ENCODE data around the gene MEIS2.

DNA sequence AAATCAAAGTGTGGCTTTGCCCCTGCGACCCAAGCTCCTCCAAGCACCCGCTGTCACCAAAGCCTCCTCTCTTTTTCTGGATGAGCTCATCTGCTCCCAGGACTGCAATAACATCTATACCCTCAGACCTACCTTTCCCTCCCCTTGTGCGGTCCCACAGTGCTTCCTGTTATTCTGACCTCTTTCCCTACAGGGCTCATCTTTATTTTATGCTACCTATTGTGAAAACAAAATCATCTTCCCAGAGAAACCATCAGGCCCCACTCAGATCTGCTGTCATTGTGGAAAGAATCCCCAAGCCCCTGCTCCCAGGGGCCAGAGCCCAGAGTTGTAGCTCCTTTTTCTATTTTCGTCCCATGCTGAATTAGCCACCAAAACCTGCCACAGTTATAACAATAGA lies 162.2 kb downstream of the MEIS2 start:
- TF ChIP-seq, protein P1, sequence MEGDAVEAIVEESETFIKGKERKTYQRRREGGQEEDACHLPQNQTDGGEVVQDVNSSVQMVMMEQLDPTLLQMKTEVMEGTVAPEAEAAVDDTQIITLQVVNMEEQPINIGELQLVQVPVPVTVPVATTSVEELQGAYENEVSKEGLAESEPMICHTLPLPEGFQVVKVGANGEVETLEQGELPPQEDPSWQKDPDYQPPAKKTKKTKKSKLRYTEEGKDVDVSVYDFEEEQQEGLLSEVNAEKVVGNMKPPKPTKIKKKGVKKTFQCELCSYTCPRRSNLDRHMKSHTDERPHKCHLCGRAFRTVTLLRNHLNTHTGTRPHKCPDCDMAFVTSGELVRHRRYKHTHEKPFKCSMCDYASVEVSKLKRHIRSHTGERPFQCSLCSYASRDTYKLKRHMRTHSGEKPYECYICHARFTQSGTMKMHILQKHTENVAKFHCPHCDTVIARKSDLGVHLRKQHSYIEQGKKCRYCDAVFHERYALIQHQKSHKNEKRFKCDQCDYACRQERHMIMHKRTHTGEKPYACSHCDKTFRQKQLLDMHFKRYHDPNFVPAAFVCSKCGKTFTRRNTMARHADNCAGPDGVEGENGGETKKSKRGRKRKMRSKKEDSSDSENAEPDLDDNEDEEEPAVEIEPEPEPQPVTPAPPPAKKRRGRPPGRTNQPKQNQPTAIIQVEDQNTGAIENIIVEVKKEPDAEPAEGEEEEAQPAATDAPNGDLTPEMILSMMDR (IDR thresholded peaks at IDR 0.05), result no peak
- TF ChIP-seq JUN (IDR thresholded peaks at IDR 0.05) (no peak), RAD21 (conservative IDR thresholded peaks at IDR 0.05 in 1 of 2, IDR thresholded peaks at IDR 0.05 in 1 of 2) (no peak), GATA3 (IDR thresholded peaks at IDR 0.05; ENCODE audit: borderline replicate concordance) (no peak)
